ENCODE measurements around the gene FNIP1.

DNA sequence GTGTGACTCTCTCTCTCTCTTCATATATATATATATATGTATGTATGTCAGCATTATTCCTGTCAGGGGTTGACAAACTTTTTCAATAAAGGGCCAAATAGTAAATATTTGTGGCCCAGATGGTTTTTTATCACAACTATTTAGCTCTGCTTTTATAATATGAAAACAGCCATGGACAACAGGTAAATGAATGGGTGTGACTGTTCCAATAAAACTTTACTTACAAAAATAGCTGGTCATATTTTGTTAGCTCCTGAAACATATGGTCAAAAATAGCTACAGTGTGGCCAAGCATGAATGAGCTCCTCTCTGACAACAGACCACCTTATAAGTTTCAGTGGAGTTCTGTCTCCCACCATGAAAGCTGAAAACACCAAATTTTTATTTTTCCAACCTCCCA is 183.4 kb downstream of the FNIP1 start:
- TF ChIP-seq, protein P1, sequence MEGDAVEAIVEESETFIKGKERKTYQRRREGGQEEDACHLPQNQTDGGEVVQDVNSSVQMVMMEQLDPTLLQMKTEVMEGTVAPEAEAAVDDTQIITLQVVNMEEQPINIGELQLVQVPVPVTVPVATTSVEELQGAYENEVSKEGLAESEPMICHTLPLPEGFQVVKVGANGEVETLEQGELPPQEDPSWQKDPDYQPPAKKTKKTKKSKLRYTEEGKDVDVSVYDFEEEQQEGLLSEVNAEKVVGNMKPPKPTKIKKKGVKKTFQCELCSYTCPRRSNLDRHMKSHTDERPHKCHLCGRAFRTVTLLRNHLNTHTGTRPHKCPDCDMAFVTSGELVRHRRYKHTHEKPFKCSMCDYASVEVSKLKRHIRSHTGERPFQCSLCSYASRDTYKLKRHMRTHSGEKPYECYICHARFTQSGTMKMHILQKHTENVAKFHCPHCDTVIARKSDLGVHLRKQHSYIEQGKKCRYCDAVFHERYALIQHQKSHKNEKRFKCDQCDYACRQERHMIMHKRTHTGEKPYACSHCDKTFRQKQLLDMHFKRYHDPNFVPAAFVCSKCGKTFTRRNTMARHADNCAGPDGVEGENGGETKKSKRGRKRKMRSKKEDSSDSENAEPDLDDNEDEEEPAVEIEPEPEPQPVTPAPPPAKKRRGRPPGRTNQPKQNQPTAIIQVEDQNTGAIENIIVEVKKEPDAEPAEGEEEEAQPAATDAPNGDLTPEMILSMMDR (IDR thresholded peaks at IDR 0.05; ENCODE audit: insufficient read depth, low read depth, low read length) = no peak
- TF ChIP-seq EZH2 (IDR thresholded peaks at IDR 0.05; ENCODE audit: insufficient read depth, low read length) = no peak

Measured in astrocyte (in vitro differentiated cells and primary cell).